H1 (cell line): ENCODE data around the gene MFNG. TPM values are rescaled to one million over a fixed set of nuclear protein-coding genes. Genes with fewer than 3 reads are reported as not detected.

Experiments
- ATF2 ChIP-seq: IDR thresholded peaks from 2 replicates; pipeline ENCODE4 v1.6.1; 2012; ENCODE audit warnings: low read length, inconsistent platforms
- RXRA ChIP-seq: IDR thresholded peaks from 2 replicates; pipeline ENCODE4 v1.6.1; 2011; ENCODE audit warnings: low read depth, mild to moderate bottlenecking, low read length, moderate library complexity; ENCODE audit not compliant: insufficient read depth
- polyA plus RNA-seq, 7 experiments: library from polyadenylated mRNA; depleted of rRNA in 3 of 7; stranded (reverse) in 5 of 7; unstranded in 2 of 7; fragments of >200 nt in 5 of 7; fragments of 200-250 nt in 2 of 7; gene quantifications; 1 replicate in 5 of 7; 2 replicates in 1 of 7; 4 replicates in 1 of 7; pipeline versions ENCODE4 v1.2.1 to v1.2.3, GENCODE V29; 2011 to 2013; ENCODE audit warnings: missing spikeins in 2 of 7, mixed read lengths in 2 of 7
- total RNA-seq: library from RNA; stranded (reverse); fragmentation: NEBNext Ultra II Directional; extraction: Animal tissue kit (Norgen Biotek cat#: 25700); gene quantifications from 2 replicates; pipeline ENCODE4 v1.2.1, GENCODE V29; 2021

The MFNG gene
- total and polyA plus RNA-seq, 2 of the 8 experiments (the other 6 are each of a cell fraction or from before 2014, with no cell fraction given) = 1.7 to 5.5 TPM

- TF ChIP-seq ATF2 = no peak
- TF ChIP-seq RXRA = no peak
These were observed 23.7 kb downstream of the MFNG start (continued) for GRCh38 chr22:37462436-37462835.
